H1 (cell line): Measurements from ENCODE around the gene MMP8. TPM values are rescaled to one million over a fixed set of nuclear protein-coding genes. Genes with fewer than 3 reads are reported as not detected.

Experiments used
- CTCF ChIA-PET: fragments of 300-600 bp; sonication (Branson Sonifier 250); formaldehyde crosslinking; loops from one replicate; lab custom pipeline; 2021; ENCODE audit not compliant: partially characterized antibody; lab: Charles Lee
- POLR2A ChIA-PET: fragments of 300-600 bp; sonication (Branson Sonifier 250); formaldehyde crosslinking; loops from one replicate; lab custom pipeline; 2021; ENCODE audit warnings: inconsistent platforms; ENCODE audit not compliant: partially characterized antibody; lab: Charles Lee
- DNase-seq, 2 experiments: peaks; one replicate each; pipeline versions ENCODE4 v3.0.0 to v3.0.0-alpha.2; 2010 to 2022; ENCODE audit warnings: low spot score in 2 of 2, low read depth in 1 of 2, mixed read lengths in 1 of 2
- FAIRE-seq: peaks from 2 replicates; lab custom pipeline; 2011; peaks lifted over from hg19 to GRCh38; lab: Jason Lieb, UNC
- H2AFZ ChIP-seq: 2 replicates; pipeline ENCODE4 v1.8.1; 2012; ENCODE audit warnings: low read length, inconsistent platforms
- H2AK5ac ChIP-seq: 2 replicates; pipeline ENCODE4 v1.6.1; 2013; ENCODE audit warnings: low read depth, low read length
- H2BK120ac ChIP-seq: replicated peaks from 2 replicates; pipeline ENCODE3; 2013; ENCODE audit warnings: low read depth, low read length, inconsistent platforms
- H2BK12ac ChIP-seq: 2 replicates; pipeline ENCODE4 v1.6.1; 2013; ENCODE audit warnings: low read depth, low read length
- H2BK15ac ChIP-seq: 2 replicates; pipeline ENCODE4 v1.6.1; 2013; ENCODE audit warnings: low read length
- H2BK20ac ChIP-seq: 2 replicates; pipeline ENCODE4 v1.6.1; 2013; ENCODE audit warnings: low read length
- H2BK5ac ChIP-seq: 2 replicates; pipeline ENCODE4 v1.6.1; 2013; ENCODE audit warnings: low read depth, low read length
- H3K14ac ChIP-seq: 2 replicates; pipeline ENCODE4 v1.6.1; 2013; ENCODE audit warnings: inconsistent platforms; ENCODE audit not compliant: insufficient read length
- H3K18ac ChIP-seq: 2 replicates; pipeline ENCODE4 v1.6.1; 2013; ENCODE audit warnings: low read length; ENCODE audit errors: extremely low read depth
- H3K23ac ChIP-seq: 2 replicates; pipeline ENCODE4 v1.6.1; 2013; ENCODE audit warnings: inconsistent platforms; ENCODE audit not compliant: insufficient read length
- H3K23me2 ChIP-seq: 2 replicates; pipeline ENCODE4 v1.6.1; 2013; ENCODE audit warnings: low read depth, low read length
- H3K27ac ChIP-seq: 2 replicates; pipeline ENCODE4 v1.6.1; 2011; ENCODE audit warnings: low read depth, low read length, inconsistent platforms
- H3K27me3 ChIP-seq, 4 experiments: replicated peaks in 1 of 4; 1 replicate in 1 of 4; 2 replicates in 3 of 4; pipeline versions ENCODE4 v1.6.1 to v1.8.1; 2011 to 2013; ENCODE audit warnings: low read length in 3 of 4, mild to moderate bottlenecking in 3 of 4, inconsistent platforms in 2 of 4, mixed read lengths in 2 of 4, moderate library complexity in 1 of 4; ENCODE audit not compliant: control insufficient read depth in 3 of 4, insufficient read depth in 3 of 4; ENCODE audit errors: extremely low read depth in 1 of 4
- H3K36me3 ChIP-seq, 4 experiments: 2 replicates each; pipeline versions ENCODE4 v1.6.1 to v1.8.1; 2011 to 2013; ENCODE audit warnings: mild to moderate bottlenecking in 4 of 4, low read length in 3 of 4, moderate library complexity in 2 of 4, control low read depth in 1 of 4, inconsistent platforms in 1 of 4; ENCODE audit not compliant: insufficient read depth in 4 of 4, control insufficient read depth in 2 of 4
- H3K4ac ChIP-seq: replicated peaks from 2 replicates; pipeline ENCODE3; 2013; ENCODE audit warnings: low read length, low read depth, mixed read lengths, inconsistent platforms; ENCODE audit not compliant: insufficient read length
- H3K4me1 ChIP-seq, 4 experiments: replicated peaks in 1 of 4; 1 replicate in 1 of 4; 2 replicates in 3 of 4; pipeline versions ENCODE4 v1.6.1 to v1.8.1; 2011 to 2013; ENCODE audit warnings: low read length in 3 of 4, inconsistent platforms in 2 of 4, mixed read lengths in 1 of 4; ENCODE audit not compliant: insufficient read depth in 4 of 4, control insufficient read depth in 3 of 4
- H3K4me2 ChIP-seq, 2 experiments: 2 replicates each; pipeline versions ENCODE4 v1.6.1 to v1.8.1; 2011 to 2013; ENCODE audit warnings: low read depth in 2 of 2, low read length in 2 of 2, control low read depth in 1 of 2, inconsistent platforms in 1 of 2, mild to moderate bottlenecking in 1 of 2; ENCODE audit not compliant: insufficient read depth in 1 of 2
- H3K4me3 ChIP-seq, 4 experiments: fragments of 200-600, 300-600 bp in 1 of 4; sonication (generic), shearing (Covaris generic), sonication (Bioruptor Twin) in 1 of 4; 2 replicates each; pipeline versions ENCODE4 v1.5.1 to v1.8.1; 2011 to 2016; ENCODE audit warnings: low read length in 4 of 4, low read depth in 3 of 4, control low read depth in 2 of 4, inconsistent platforms in 2 of 4, mild to moderate bottlenecking in 2 of 4, mixed read lengths in 1 of 4, moderate library complexity in 1 of 4; ENCODE audit not compliant: insufficient read depth in 2 of 4; ENCODE audit errors: extremely low read depth in 1 of 4
- H3K56ac ChIP-seq: replicated peaks from 2 replicates; pipeline ENCODE3; 2013; ENCODE audit warnings: low read depth, mild to moderate bottlenecking, mixed read lengths, low read length, inconsistent platforms; ENCODE audit not compliant: insufficient read length
- H3K79me1 ChIP-seq: 2 replicates; pipeline ENCODE4 v1.6.1; 2013; ENCODE audit warnings: low read depth, low read length, control low read depth
- H3K79me2 ChIP-seq, 2 experiments: 2 replicates each; pipeline versions ENCODE4 v1.6.1 to v1.8.1; 2012 to 2013; ENCODE audit warnings: low read length in 2 of 2, mild to moderate bottlenecking in 2 of 2, inconsistent platforms in 1 of 2; ENCODE audit not compliant: insufficient read depth in 2 of 2, control insufficient read depth in 1 of 2
- H3K9ac ChIP-seq, 4 experiments: replicated peaks in 1 of 4; 1 replicate in 1 of 4; 2 replicates in 3 of 4; pipeline versions ENCODE4 v1.6.1 to v1.8.1; 2011 to 2013; ENCODE audit warnings: low read depth in 3 of 4, low read length in 3 of 4, control low read depth in 2 of 4, mild to moderate bottlenecking in 2 of 4, moderate library complexity in 2 of 4, inconsistent platforms in 1 of 4; ENCODE audit errors: extremely low read depth in 1 of 4
- H3K9me3 ChIP-seq, 2 experiments: 2 replicates each; pipeline versions ENCODE4 v1.6.1 to v1.8.1; 2012 to 2013; ENCODE audit warnings: mild to moderate bottlenecking in 2 of 2, moderate library complexity in 2 of 2, control low read depth in 1 of 2, inconsistent platforms in 1 of 2, low read depth in 1 of 2, low read length in 1 of 2, mixed read lengths in 1 of 2; ENCODE audit not compliant: insufficient read depth in 2 of 2
- H4K20me1 ChIP-seq, 2 experiments: replicated peaks in 1 of 2; 2 replicates each; pipeline versions ENCODE3 to v1.8.1; 2011 to 2013; ENCODE audit warnings: inconsistent platforms in 2 of 2, low read length in 2 of 2, mild to moderate bottlenecking in 1 of 2; ENCODE audit not compliant: insufficient read depth in 2 of 2, control insufficient read depth in 1 of 2
- H4K5ac ChIP-seq: 2 replicates; pipeline ENCODE4 v1.6.1; 2013; ENCODE audit warnings: low read length, low read depth, mixed read lengths, inconsistent platforms; ENCODE audit not compliant: insufficient read length
- H4K8ac ChIP-seq: 2 replicates; pipeline ENCODE4 v1.8.0; 2013; ENCODE audit warnings: mild to moderate bottlenecking, moderate library complexity, low read length, inconsistent platforms; ENCODE audit not compliant: insufficient read depth; ENCODE audit errors: extremely low read depth
- H4K91ac ChIP-seq: replicated peaks from 2 replicates; pipeline ENCODE3; 2013; ENCODE audit warnings: low read length, mixed read lengths, inconsistent platforms; ENCODE audit not compliant: insufficient read length
- EGR1 ChIP-seq: IDR thresholded peaks from 2 replicates; pipeline ENCODE4 v1.6.1; 2011; ENCODE audit warnings: low read depth, low read length, borderline replicate concordance
- GABPA ChIP-seq: IDR thresholded peaks from 2 replicates; pipeline ENCODE4 v1.6.1; 2011; ENCODE audit warnings: mild to moderate bottlenecking, low read length, moderate library complexity, borderline replicate concordance; ENCODE audit not compliant: insufficient read depth
- NRF1 ChIP-seq: IDR thresholded peaks from 2 replicates; pipeline ENCODE4 v1.6.1; 2011; ENCODE audit warnings: mild to moderate bottlenecking, low read depth, low read length, improper control_type of control experiment
- PHF8 ChIP-seq: fragments of 200-600 bp; sonication (generic); conservative IDR thresholded peaks from 2 replicates; pipeline ENCODE4 v1.7.1; 2012; ENCODE audit warnings: low read depth, mild to moderate bottlenecking, inconsistent platforms, low read length, moderate library complexity
- POU5F1 ChIP-seq: IDR thresholded peaks from 2 replicates; pipeline ENCODE4 v1.6.1; 2011; ENCODE audit warnings: low read depth, mild to moderate bottlenecking, low read length, moderate library complexity
- RXRA ChIP-seq: IDR thresholded peaks from 2 replicates; pipeline ENCODE4 v1.6.1; 2011; ENCODE audit warnings: low read depth, mild to moderate bottlenecking, low read length, moderate library complexity; ENCODE audit not compliant: insufficient read depth
- SIX5 ChIP-seq: IDR thresholded peaks from 2 replicates; pipeline ENCODE4 v1.6.1; 2011; ENCODE audit warnings: mild to moderate bottlenecking, low read depth, low read length
- SP4 ChIP-seq: IDR thresholded peaks from 2 replicates; pipeline ENCODE4 v1.6.1; 2012; ENCODE audit warnings: low read length, inconsistent platforms
- TAF1 ChIP-seq: IDR thresholded peaks from 2 replicates; pipeline ENCODE4 v1.6.1; 2011; ENCODE audit warnings: mild to moderate bottlenecking, low read depth, low read length
- USF2 ChIP-seq: IDR thresholded peaks from 2 replicates; pipeline ENCODE4 v1.6.1; 2011; ENCODE audit warnings: low read length, improper control_type of control experiment
- YY1 ChIP-seq: IDR thresholded peaks from 2 replicates; pipeline ENCODE4 v1.6.1; 2011; ENCODE audit warnings: low read depth, mild to moderate bottlenecking, low read length
- WGBS, 2 experiments: shearing (Covaris generic) in 1 of 2; methylation state at CpG; one replicate each; pipeline versions ENCODE4 v1.1.6 to v1.1.7; 2013 to 2015; ENCODE audit warnings: low lambda C conversion rate in 2 of 2, mixed read lengths in 2 of 2, inconsistent platforms in 1 of 2, low coverage in 1 of 2, missing lambda C conversion rate in 1 of 2; ENCODE audit not compliant: insufficient replicate concordance in 2 of 2, insufficient coverage in 1 of 2, insufficient read length in 1 of 2; ENCODE audit errors: extremely low coverage in 1 of 2, missing lambda C conversion rate in 1 of 2; 5-methylcytosine and 5-hydroxymethylcytosine counted together
- polyA plus RNA-seq, 7 experiments: library from polyadenylated mRNA; depleted of rRNA in 3 of 7; stranded (reverse) in 5 of 7; unstranded in 2 of 7; fragments of >200 nt in 5 of 7; fragments of 200-250 nt in 2 of 7; gene quantifications; 1 replicate in 5 of 7; 2 replicates in 1 of 7; 4 replicates in 1 of 7; pipeline versions ENCODE4 v1.2.1 to v1.2.3, GENCODE V29; 2011 to 2013; ENCODE audit warnings: missing spikeins in 2 of 7, mixed read lengths in 2 of 7
- total RNA-seq: library from RNA; stranded (reverse); fragmentation: NEBNext Ultra II Directional; extraction: Animal tissue kit (Norgen Biotek cat#: 25700); gene quantifications from 2 replicates; pipeline ENCODE4 v1.2.1, GENCODE V29; 2021

MMP8 gene
- total and polyA plus RNA-seq, 2 of the 8 experiments (the other 6 are each of a cell fraction or from before 2014, with no cell fraction given): not detected

DNA sequence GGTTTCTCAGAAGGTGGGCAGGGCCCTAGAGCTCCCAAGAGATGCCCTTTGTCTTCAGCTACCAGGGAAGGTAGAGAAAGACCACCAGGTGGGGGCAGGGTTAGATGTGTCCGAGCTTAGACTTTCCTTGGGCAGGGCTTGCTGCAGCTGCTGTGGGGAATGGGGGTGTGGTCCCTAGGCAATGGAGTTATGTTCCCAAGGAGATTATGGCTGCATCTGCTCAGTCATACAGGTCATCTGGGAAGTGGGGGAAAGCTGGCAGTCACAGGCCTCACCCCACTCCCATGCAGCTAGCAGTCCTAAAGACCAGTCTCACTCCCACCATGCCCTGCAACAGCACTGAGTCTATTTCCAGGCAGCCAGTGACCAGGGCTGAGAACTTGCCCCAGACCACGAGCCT, 48.7 kb downstream of the MMP8 start:
- Histone ChIP-seq H4K8ac (no peak overlapping the region; the same call in none of the 2 replicates), H3K23me2 (no peaks in the 10 kb centered on the region), H3K79me2 (no peaks in the 10 kb centered on the region), H3K56ac (no peak overlapping the region), H4K5ac (no peak overlapping the region), H3K4ac (no peak overlapping the region), H3K9ac (no peak overlapping the region), H3K9me3 (no peaks in the 10 kb centered on the region), H3K36me3 (no peaks in the 10 kb centered on the region), H3K79me1 (no peaks in the 10 kb centered on the region), H3K14ac (no peak overlapping the region), H4K91ac (no peak overlapping the region), H2BK120ac (no peak overlapping the region), H3K27me3 (peaks cover 0 to 1% (median 0%) of the 10 kb centered on the region in 4 experiments; a peak in 1 of 7 replicates), H2AFZ (peak overlapping the region; percentile 84; the same call in 1 of the 2 replicates), H4K20me1 (no peaks in the 10 kb centered on the region), H2AK5ac (no peak overlapping the region), H3K4me2 (no peak overlapping the region), H3K27ac (no peak overlapping the region), H3K18ac (no peak overlapping the region), H2BK15ac (no peak overlapping the region), H3K4me1 (peaks cover 0 to 4% (median 1%) of the 10 kb centered on the region in 4 experiments; a peak in 2 of 7 replicates), H2BK5ac (no peak overlapping the region), H3K4me3 (no peak overlapping the region), H2BK12ac (no peak overlapping the region), H2BK20ac (no peak overlapping the region), H3K23ac (no peak overlapping the region)
- DNase-seq: no peak
- ChIA-PET CTCF (interaction anchor here (1.1 to 5.2 kb wide), 5 partner anchors 10 to 394 kb away, joined by 3 to 58 read pairs (median 4); partner anchors contain the start of gene MMP10), POLR2A (no interaction called here)
- FAIRE-seq: no peak
- no peak for TF ChIP-seq NRF1
- TF ChIP-seq PHF8: no peak
- no peak for TF ChIP-seq SP4
- no peak for TF ChIP-seq USF2
- TF ChIP-seq RXRA: no peak
- no peak for TF ChIP-seq TAF1
- TF ChIP-seq YY1: no peak
- TF ChIP-seq EGR1: no peak
- no peak for TF ChIP-seq SIX5
- TF ChIP-seq GABPA: no peak
- no peak for TF ChIP-seq POU5F1
- 79% methylated on average over 2 of the region's 2 CpGs; no CpG with 5 or more reads in 1 of the 2 experiments for WGBS, 2 experiments
